Tibial artery (tissue), 4 donors: ENCODE data around the gene APBB2.
A peak's percentile ranks its signal among the peaks of the same experiment; 100 is the strongest.

Experiments
- DNase-seq, 2 donors: peaks; one replicate each; pipeline ENCODE4 v3.0.0-alpha.2; 2019
- H3K27ac ChIP-seq, 2 donors: fragments of 200-600 bp; sonication (generic) in 1 of 2; 1 replicate in 1 of 2; 2 replicates in 1 of 2; pipeline ENCODE4 v1.5.1; 2018 to 2019; ENCODE audit warnings: mild to moderate bottlenecking in 1 of 2
- H3K27me3 ChIP-seq, 2 donors: fragments of 200-600 bp; sonication (generic) in 1 of 2; one replicate each; pipeline versions ENCODE4 v1.5.1 to v1.6.0; 2016 to 2019
- H3K36me3 ChIP-seq, 3 donors: fragments of 200-600 bp; sonication (generic) in 2 of 3; one replicate each; pipeline ENCODE4 v1.5.1; 2016 to 2019; ENCODE audit warnings: mild to moderate bottlenecking in 2 of 3
- H3K4me1 ChIP-seq, 4 donors: fragments of 200-600 bp; sonication (generic) in 2 of 4; 1 replicate in 3 of 4; 2 replicates in 1 of 4; pipeline ENCODE4 v1.5.1; 2016 to 2019
- H3K4me3 ChIP-seq, 2 donors: fragments of 200-600 bp; sonication (generic) in 1 of 2; 1 replicate in 1 of 2; 2 replicates in 1 of 2; pipeline ENCODE4 v1.5.1; 2018 to 2019; ENCODE audit warnings: mild to moderate bottlenecking in 2 of 2
- H3K9me3 ChIP-seq, 3 donors: fragments of 200-600 bp; sonication (generic) in 1 of 3; one replicate each; pipeline ENCODE4 v1.5.1; 2016 to 2019
- CTCF ChIP-seq, 2 experiments: fragments of 200-600 bp in 1 of 2; fragments of 450-650 bp in 1 of 2; IDR thresholded peaks; one replicate each; pipeline ENCODE4 v1.5.1; 2017 to 2019; ENCODE audit warnings: antibody characterized with exemption in 2 of 2, mild to moderate bottlenecking in 1 of 2, moderate library complexity in 1 of 2
- intact Hi-C: fragments of 100-400 bp; cut with DNase I; formaldehyde crosslinking; loops from one replicate; pipeline ENCODE4 v1.15.0; 2023; ENCODE audit warnings: low total_unique reads

APBB2 gene

GRCh38 chr4:41103657-41104056, 110.7 kb downstream of the APBB2 start:
- Histone ChIP-seq H3K4me1 (peaks cover 0 to 80% (median 16%) of the 10 kb centered on the region in 4 donors), H3K27me3 (no peaks in the 10 kb centered on the region), H3K27ac (peak overlapping the region; percentile 34 to 61), H3K4me3 (no peak overlapping the region), H3K9me3 (no peaks in the 10 kb centered on the region), H3K36me3 (no peaks in the 10 kb centered on the region)
- intact Hi-C loops: no loop called here
- TF ChIP-seq CTCF (IDR thresholded peaks at IDR 0.05): no peak
- no peak for DNase-seq

GRCh38 chr4:41102414-41103092, 111.8 kb downstream of the APBB2 start:
- Histone ChIP-seq H3K4me3 (no peak overlapping the region), H3K9me3 (no peaks in the 10 kb centered on the region), H3K27ac (no peak overlapping the region), H3K27me3 (no peaks in the 10 kb centered on the region), H3K36me3 (no peaks in the 10 kb centered on the region), H3K4me1 (peaks cover 0 to 87% (median 23%) of the 10 kb centered on the region in 4 donors)
- intact Hi-C loops: no loop called here
- no peak for TF ChIP-seq CTCF (IDR thresholded peaks at IDR 0.05)
- no peak for DNase-seq

GRCh38 chr4:41098093-41099048, 116.0 kb downstream of the APBB2 start:
- Histone ChIP-seq H3K9me3 (no peaks in the 10 kb centered on the region), H3K4me3 (no peak overlapping the region), H3K4me1 (peaks cover 0 to 74% (median 18%) of the 10 kb centered on the region in 4 donors), H3K27ac (peak overlapping the region; percentile 50 to 64), H3K27me3 (no peaks in the 10 kb centered on the region), H3K36me3 (no peaks in the 10 kb centered on the region)
- no peak for TF ChIP-seq CTCF (IDR thresholded peaks at IDR 0.05)
- no peak for DNase-seq
- intact Hi-C loops: no loop called here

GRCh38 chr4:41095973-41096372, 118.4 kb downstream of the APBB2 start:
- no peaks in the 10 kb centered on the region for H3K9me3 ChIP-seq
- H3K27ac ChIP-seq: peak overlapping the region in 1 of 2 donors; percentile 23
- no peaks in the 10 kb centered on the region for H3K27me3 ChIP-seq
- intact Hi-C loops: no loop called here
- H3K36me3 ChIP-seq: no peaks in the 10 kb centered on the region
- TF ChIP-seq CTCF (IDR thresholded peaks at IDR 0.05): no peak
- DNase-seq: no peak
- H3K4me1 ChIP-seq: peaks cover 0 to 79% (median 25%) of the 10 kb centered on the region in 4 donors
- no peak overlapping the region for H3K4me3 ChIP-seq

GRCh38 chr4:41095192-41095872, 119.0 kb downstream of the APBB2 start:
- TF ChIP-seq CTCF (IDR thresholded peaks at IDR 0.05): no peak
- Histone ChIP-seq H3K27me3 (no peaks in the 10 kb centered on the region), H3K36me3 (no peaks in the 10 kb centered on the region), H3K4me1 (peaks cover 0 to 74% (median 25%) of the 10 kb centered on the region in 4 donors), H3K27ac (peak overlapping the region in 1 of 2 donors; percentile 23), H3K9me3 (no peaks in the 10 kb centered on the region), H3K4me3 (no peak overlapping the region)
- intact Hi-C loops: no loop called here
- DNase-seq: no peak
